GM21367 (cell line): ENCODE results near the gene EGLN2.
"Not testable (repeated sequence)": the region's sequence is repeated elsewhere in the genome, so short reads cannot be mapped to it uniquely, and the experiment has no call there.

Experiments used
- ATAC-seq: cut with Tn5 transposase; IDR thresholded peaks from one replicate; pipeline ENCODE4 v1.9.1; 2021; ENCODE audit not compliant: unreplicated experiment

EGLN2 gene

GRCh38 chr19:40798683-40799557 lies at the start of gene EGLN2:
Gene EGLN2 (plus strand): TSS chr19:40799191. CDS start chr19:40800573, 1,382 bp downstream.
- peak; percentile 54 for ATAC-seq

GRCh38 chr19:40750058-40750873 lies 48.7 kb upstream of the EGLN2 start, which contains the start of gene ACTMAP:
Gene ACTMAP (minus strand): TSS chr19:40750477. CDS start chr19:40749803, 674 bp downstream.
- ATAC-seq, result peak; percentile 76

GRCh38 chr19:40750874-40751537 lies 48.0 kb upstream of the EGLN2 start, which contains the start of gene SNRPA:
Gene SNRPA (plus strand): TSS chr19:40751203. CDS start chr19:40751409, 206 bp downstream.
- peak; percentile 48 for ATAC-seq

- ATAC-seq, result no peak
These were observed 46.7 kb upstream of the EGLN2 start for GRCh38 chr19:40752257-40752781.

GRCh38 chr19:40754611-40755247 lies 44.3 kb upstream of the EGLN2 start:
- ATAC-seq, result no peak

- ATAC-seq, result no peak
These were observed 43.8 kb upstream of the EGLN2 start for GRCh38 chr19:40755248-40755624.

GRCh38 chr19:40755791-40756190 lies 43.2 kb upstream of the EGLN2 start:
- ATAC-seq, result no peak

- ATAC-seq, result no peak
These were observed 42.4 kb upstream of the EGLN2 start for GRCh38 chr19:40756502-40757110.

- no peak for ATAC-seq
These were observed 40.5 kb upstream of the EGLN2 start for GRCh38 chr19:40758491-40758890.

GRCh38 chr19:40759352-40759751 lies 39.6 kb upstream of the EGLN2 start:
- no peak for ATAC-seq

- ATAC-seq, result no peak
These were observed 36.1 kb upstream of the EGLN2 start for GRCh38 chr19:40762754-40763470.

GRCh38 chr19:40763526-40763925 lies 35.5 kb upstream of the EGLN2 start:
- ATAC-seq, result no peak

- no peak for ATAC-seq
These were observed 35.0 kb upstream of the EGLN2 start for GRCh38 chr19:40763963-40764362.

GRCh38 chr19:40766385-40766784 lies 32.6 kb upstream of the EGLN2 start:
- ATAC-seq, result not testable (repeated sequence)

- no peak for ATAC-seq
These were observed 30.1 kb upstream of the EGLN2 start for GRCh38 chr19:40768869-40769268.

- ATAC-seq, result not testable (repeated sequence)
These were observed 27.7 kb upstream of the EGLN2 start for GRCh38 chr19:40771101-40771862.

- ATAC-seq, result no peak
These were observed 23.9 kb upstream of the EGLN2 start, which contains the start of gene MIA for GRCh38 chr19:40774916-40775631. Gene MIA (plus strand): TSS chr19:40775521. CDS start chr19:40775543, 22 bp downstream.

- no peak for ATAC-seq
These were observed 23.4 kb upstream of the EGLN2 start for GRCh38 chr19:40775632-40776022.
